HK-2 (cell line): ENCODE measurements around the gene ZNF473.
"Not testable (repeated sequence)": the region's sequence is repeated elsewhere in the genome, so short reads cannot be mapped to it uniquely, and the experiment has no call there.

Experiments used
- DNase-seq: peaks from one replicate; pipeline ENCODE4 v3.0.0-alpha.2; 2018; ENCODE audit not compliant: unreplicated experiment

The ZNF473 gene

GRCh38 chr19:50050406-50051227 is 24.8 kb downstream of the ZNF473 start:
- DNase-seq: no peak

- DNase-seq: not testable (repeated sequence)
These were observed 25.6 kb downstream of the ZNF473 start for GRCh38 chr19:50051228-50051895.

- no peak for DNase-seq
These were observed 26.2 kb downstream of the ZNF473 start for GRCh38 chr19:50051964-50052363.

- DNase-seq: no peak
These were observed 27.3 kb downstream of the ZNF473 start for GRCh38 chr19:50053119-50053518.

- DNase-seq: no peak
These were observed 32.6 kb downstream of the ZNF473 start for GRCh38 chr19:50058425-50058824.

- no peak for DNase-seq
These were observed 33.2 kb downstream of the ZNF473 start for GRCh38 chr19:50059045-50059444.

GRCh38 chr19:50060107-50060506 is 34.3 kb downstream of the ZNF473 start:
- no peak for DNase-seq

GRCh38 chr19:50061650-50062049 is 35.8 kb downstream of the ZNF473 start:
- DNase-seq: no peak

GRCh38 chr19:50065938-50066337 is 40.1 kb downstream of the ZNF473 start:
- DNase-seq: no peak

GRCh38 chr19:50067575-50067974 is 41.8 kb downstream of the ZNF473 start:
- DNase-seq: no peak

- not testable (repeated sequence) for DNase-seq
These were observed 42.6 kb downstream of the ZNF473 start for GRCh38 chr19:50068382-50068781.

GRCh38 chr19:50075076-50075475 is 49.3 kb downstream of the ZNF473 start:
- not testable (repeated sequence) for DNase-seq

- not testable (repeated sequence) for DNase-seq
These were observed 50.0 kb downstream of the ZNF473 start for GRCh38 chr19:50075644-50076372.

GRCh38 chr19:50076581-50077355 is 51.0 kb downstream of the ZNF473 start:
- DNase-seq: not testable (repeated sequence)

GRCh38 chr19:50079014-50079413 is 53.2 kb downstream of the ZNF473 start:
- DNase-seq: not testable (repeated sequence)

GRCh38 chr19:50084440-50084839 is 58.6 kb downstream of the ZNF473 start:
- DNase-seq: not testable (repeated sequence)

GRCh38 chr19:50087153-50087552 is 61.3 kb downstream of the ZNF473 start:
- DNase-seq: not testable (repeated sequence)

GRCh38 chr19:50090706-50091105 is 64.9 kb downstream of the ZNF473 start:
- not testable (repeated sequence) for DNase-seq

- not testable (repeated sequence) for DNase-seq
These were observed 66.0 kb downstream of the ZNF473 start for GRCh38 chr19:50091786-50092185.

- DNase-seq: not testable (repeated sequence)
These were observed 66.8 kb downstream of the ZNF473 start for GRCh38 chr19:50092597-50092996.

- DNase-seq: not testable (repeated sequence)
These were observed 72.1 kb downstream of the ZNF473 start for GRCh38 chr19:50097884-50098283.

GRCh38 chr19:50098892-50099291 is 73.1 kb downstream of the ZNF473 start:
- DNase-seq: not testable (repeated sequence)
